ENCODE results near the gene TASL.

TASL gene

GRCh38 chrX:30533835-30534234 lies 43.7 kb downstream of the TASL start:
- no peak overlapping the region for H2AFZ ChIP-seq (ENCODE audit: low read depth)
- no peak overlapping the region for H3K4me3 ChIP-seq (IDR thresholded peaks at IDR 0.05; ENCODE audit: insufficient read depth, low read depth, low read length)
- H3K27me3 ChIP-seq (ENCODE audit: insufficient read depth, low read depth) = no peaks in the 10 kb centered on the region
- no peaks in the 10 kb centered on the region for H3K36me3 ChIP-seq (ENCODE audit: insufficient read depth)
- no peak overlapping the region for H3K9ac ChIP-seq
- TF ChIP-seq, protein P1, sequence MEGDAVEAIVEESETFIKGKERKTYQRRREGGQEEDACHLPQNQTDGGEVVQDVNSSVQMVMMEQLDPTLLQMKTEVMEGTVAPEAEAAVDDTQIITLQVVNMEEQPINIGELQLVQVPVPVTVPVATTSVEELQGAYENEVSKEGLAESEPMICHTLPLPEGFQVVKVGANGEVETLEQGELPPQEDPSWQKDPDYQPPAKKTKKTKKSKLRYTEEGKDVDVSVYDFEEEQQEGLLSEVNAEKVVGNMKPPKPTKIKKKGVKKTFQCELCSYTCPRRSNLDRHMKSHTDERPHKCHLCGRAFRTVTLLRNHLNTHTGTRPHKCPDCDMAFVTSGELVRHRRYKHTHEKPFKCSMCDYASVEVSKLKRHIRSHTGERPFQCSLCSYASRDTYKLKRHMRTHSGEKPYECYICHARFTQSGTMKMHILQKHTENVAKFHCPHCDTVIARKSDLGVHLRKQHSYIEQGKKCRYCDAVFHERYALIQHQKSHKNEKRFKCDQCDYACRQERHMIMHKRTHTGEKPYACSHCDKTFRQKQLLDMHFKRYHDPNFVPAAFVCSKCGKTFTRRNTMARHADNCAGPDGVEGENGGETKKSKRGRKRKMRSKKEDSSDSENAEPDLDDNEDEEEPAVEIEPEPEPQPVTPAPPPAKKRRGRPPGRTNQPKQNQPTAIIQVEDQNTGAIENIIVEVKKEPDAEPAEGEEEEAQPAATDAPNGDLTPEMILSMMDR (conservative IDR thresholded peaks at IDR 0.05; ENCODE audit: low read depth, low read length) = no peak
- no peak overlapping the region for H3K4me2 ChIP-seq
- H3K79me2 ChIP-seq (ENCODE audit: insufficient read depth, low read depth) = no peaks in the 10 kb centered on the region
- no peak overlapping the region for H3K27ac ChIP-seq
- H4K20me1 ChIP-seq (ENCODE audit: insufficient read depth) = no peaks in the 10 kb centered on the region
- no peaks in the 10 kb centered on the region for H3K4me1 ChIP-seq (ENCODE audit: low read depth, poor library complexity, severe bottlenecking)

DNA sequence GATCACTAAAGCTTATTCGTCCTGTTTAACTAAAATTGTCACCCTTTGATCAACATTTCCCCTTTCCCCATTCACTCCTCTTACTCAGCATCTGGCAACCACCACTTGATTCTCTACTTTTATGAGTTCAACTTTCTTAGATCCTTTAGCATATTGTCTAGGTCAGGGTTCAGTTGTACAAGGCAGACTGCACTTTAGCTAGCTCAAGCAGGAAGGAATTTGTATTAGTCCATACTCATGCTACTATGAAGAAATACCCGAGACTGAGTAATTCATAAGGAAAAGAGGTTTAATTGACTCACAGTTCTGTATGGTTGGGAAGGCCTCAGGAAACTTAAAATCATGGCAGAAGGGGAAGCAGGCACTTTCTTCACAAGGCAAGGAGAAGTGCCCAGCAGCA lies 44.3 kb downstream of the TASL start:
- Histone ChIP-seq H2AFZ (ENCODE audit: low read depth) (no peak overlapping the region), H3K4me2 (no peak overlapping the region), H3K27ac (no peak overlapping the region), H3K36me3 (ENCODE audit: insufficient read depth) (no peaks in the 10 kb centered on the region), H3K4me3 (IDR thresholded peaks at IDR 0.05; ENCODE audit: insufficient read depth, low read depth, low read length) (no peak overlapping the region), H3K4me1 (ENCODE audit: low read depth, poor library complexity, severe bottlenecking) (no peaks in the 10 kb centered on the region), H3K27me3 (ENCODE audit: insufficient read depth, low read depth) (no peaks in the 10 kb centered on the region), H3K9ac (no peak overlapping the region), H3K79me2 (ENCODE audit: insufficient read depth, low read depth) (no peaks in the 10 kb centered on the region), H4K20me1 (ENCODE audit: insufficient read depth) (no peaks in the 10 kb centered on the region)
- TF ChIP-seq, protein P1 (conservative IDR thresholded peaks at IDR 0.05; ENCODE audit: low read depth, low read length) = no peak

GRCh38 chrX:30530606-30531005 lies 47.0 kb downstream of the TASL start:
- Histone ChIP-seq H2AFZ (ENCODE audit: low read depth) (no peak overlapping the region), H3K36me3 (ENCODE audit: insufficient read depth) (no peaks in the 10 kb centered on the region)

DNA sequence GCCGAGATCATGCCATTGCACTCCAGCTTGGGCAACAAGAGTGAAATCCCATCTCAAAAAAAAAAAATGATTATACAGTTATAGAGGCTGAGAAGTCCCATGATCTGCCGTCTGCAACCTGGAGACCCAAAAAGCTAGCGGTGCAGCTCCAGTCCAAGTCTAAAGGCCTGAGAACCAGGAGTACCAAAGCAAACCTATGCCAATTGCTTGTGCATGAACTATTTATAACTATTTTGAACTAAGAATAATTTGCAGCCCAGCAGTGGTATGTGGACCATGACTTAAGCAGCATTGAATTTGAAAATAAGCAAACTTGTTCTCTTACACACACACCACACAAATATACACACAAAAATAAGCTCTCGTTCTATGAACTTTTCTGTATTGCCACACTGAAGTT lies 51.8 kb downstream of the TASL start:
- no peak overlapping the region for H3K27ac ChIP-seq
- TF ChIP-seq, protein P1 (conservative IDR thresholded peaks at IDR 0.05; ENCODE audit: low read depth, low read length) = no peak
- H3K27me3 ChIP-seq (ENCODE audit: insufficient read depth, low read depth) = no peaks in the 10 kb centered on the region
- H3K4me3 ChIP-seq (IDR thresholded peaks at IDR 0.05; ENCODE audit: insufficient read depth, low read depth, low read length) = no peak overlapping the region
- H3K9ac ChIP-seq = no peak overlapping the region
- no peaks in the 10 kb centered on the region for H4K20me1 ChIP-seq (ENCODE audit: insufficient read depth)
- no peaks in the 10 kb centered on the region for H3K36me3 ChIP-seq (ENCODE audit: insufficient read depth)
- H3K4me1 ChIP-seq (ENCODE audit: low read depth, poor library complexity, severe bottlenecking) = no peaks in the 10 kb centered on the region
- H3K4me2 ChIP-seq = no peak overlapping the region
- H3K79me2 ChIP-seq (ENCODE audit: insufficient read depth, low read depth) = no peaks in the 10 kb centered on the region
- H2AFZ ChIP-seq (ENCODE audit: low read depth) = no peak overlapping the region

More at GRCh38 chrX:30530606-30531005, 47.0 kb downstream of the TASL start:
- no peaks in the 10 kb centered on the region for H3K4me1 ChIP-seq (ENCODE audit: low read depth, poor library complexity, severe bottlenecking)
- H3K4me3 ChIP-seq (IDR thresholded peaks at IDR 0.05; ENCODE audit: insufficient read depth, low read depth, low read length) = no peak overlapping the region
- H3K4me2 ChIP-seq = no peak overlapping the region
- TF ChIP-seq, protein P1 (conservative IDR thresholded peaks at IDR 0.05; ENCODE audit: low read depth, low read length) = no peak
- no peaks in the 10 kb centered on the region for H3K27me3 ChIP-seq (ENCODE audit: insufficient read depth, low read depth)
- no peak overlapping the region for H3K27ac ChIP-seq
- no peaks in the 10 kb centered on the region for H4K20me1 ChIP-seq (ENCODE audit: insufficient read depth)
- no peaks in the 10 kb centered on the region for H3K79me2 ChIP-seq (ENCODE audit: insufficient read depth, low read depth)
- H3K9ac ChIP-seq = no peak overlapping the region
